ENCODE data around the gene SORBS1. TPM values are rescaled to one million over a fixed set of nuclear protein-coding genes. Genes with fewer than 3 reads are reported as not detected.
A peak's percentile ranks its signal among the peaks of the same experiment; 100 is the strongest.

SORBS1 gene
- total and polyA plus RNA-seq, 9 of the 15 experiments (the other 6 are each of a cell fraction or from before 2014, with no cell fraction given): 2.0 to 13.3 (median 6.5) TPM

- TF ChIP-seq ETV6 (IDR thresholded peaks at IDR 0.05; ENCODE audit: borderline replicate concordance in 1 of 2, low read depth in 2 of 2, low read length in 1 of 2) (0 out of 4 replicates have a peak, but pooled peaks of 1 of the 2 experiments have one; percentile 31), ETV6 (CRISPR knock-in tag; IDR thresholded peaks at IDR 0.05; ENCODE audit: borderline replicate concordance) (no peak), MNT (conservative IDR thresholded peaks at IDR 0.05) (0 out of 4 replicates have a peak, but pooled peaks of 1 of the 2 experiments have one; percentile 16), BDP1 (IDR thresholded peaks at IDR 0.05; ENCODE audit: insufficient read depth, insufficient read length) (no peak), FOXA3 (CRISPR knock-in tag; conservative IDR thresholded peaks at IDR 0.05 in 1 of 2, IDR thresholded peaks at IDR 0.05 in 1 of 2) (peak; percentile 82 to 92), ZNF449 (CRISPR knock-in tag; IDR thresholded peaks at IDR 0.05) (no peak), NR4A1 (CRISPR knock-in tag; IDR thresholded peaks at IDR 0.05) (no peak), NR4A1 (tag; IDR thresholded peaks at IDR 0.05) (no peak), CTBP1 (IDR thresholded peaks at IDR 0.05; ENCODE audit: borderline replicate concordance) (0 out of 2 replicates have a peak, but pooled peaks have one; percentile 9), GTF2A2 (tag; IDR thresholded peaks at IDR 0.05) (no peak), ZBTB12 (CRISPR knock-in tag; IDR thresholded peaks at IDR 0.05) (no peak), ZNF280B (CRISPR knock-in tag; IDR thresholded peaks at IDR 0.05) (no peak), SIN3B (IDR thresholded peaks at IDR 0.05; ENCODE audit: low read depth) (no peak), ATF3 (IDR thresholded peaks at IDR 0.05) (no peak), ATF3 (CRISPR knock-in tag; conservative IDR thresholded peaks at IDR 0.05) (no peak)
Observed at GRCh38 chr10:95480102-95480900, 80.9 kb downstream of the SORBS1 start (continued).
